ENCODE measurements around the gene ACER1. TPM values are rescaled to one million over a fixed set of nuclear protein-coding genes. Genes with fewer than 3 reads are reported as not detected.

Gene ACER1
- total RNA-seq, 1 donor from 2014 or later, result not detected

DNA sequence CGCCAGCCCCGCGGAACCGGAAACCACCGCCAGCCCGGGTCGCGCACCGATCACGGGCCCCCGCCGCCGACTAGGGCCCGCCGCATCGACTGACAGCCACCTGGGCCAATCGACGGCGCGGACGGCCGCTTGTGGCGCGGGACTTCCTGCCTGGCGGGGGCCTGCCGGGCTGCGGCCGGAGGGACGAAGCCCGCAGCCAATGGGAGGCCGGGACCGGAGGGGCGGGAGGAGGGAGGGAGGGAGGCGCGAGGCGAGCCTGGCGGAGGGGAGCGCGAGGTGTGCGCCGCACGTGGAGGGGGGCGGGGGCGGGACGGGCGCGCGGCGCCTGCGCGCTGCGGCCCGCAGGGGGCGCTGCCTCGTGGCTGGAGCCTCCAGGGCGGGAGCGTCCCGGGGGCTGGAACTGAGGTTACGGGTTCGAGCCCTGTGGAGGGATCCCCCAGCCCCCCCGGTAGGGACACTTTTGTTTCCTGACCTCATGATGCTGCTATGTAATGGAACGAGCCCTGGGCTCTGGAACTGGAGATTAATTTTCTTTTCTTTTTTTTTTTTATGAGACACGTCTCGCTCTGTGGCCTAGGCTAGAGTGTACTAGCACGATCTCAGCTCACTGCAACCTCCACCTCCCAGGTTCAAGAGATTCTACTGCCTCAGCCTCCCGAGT is 53.4 kb downstream of the ACER1 start, which contains the start of gene MLLT1:
Gene MLLT1 (minus strand): TSS at position 45 of the 661 bp plus-strand sequence. CDS start 191 bp downstream, outside the sequence.
- Histone ChIP-seq H3K4me1 (peaks cover 39% of the 10 kb centered on the region), H3K27me3 (ENCODE audit: low read depth) (no peaks in the 10 kb centered on the region), H3K36me3 (peaks cover 6% of the 10 kb centered on the region), H3K4me3 (peak within 1 kb of the TSS; percentile 84), H3K27ac (peak within 1 kb of the TSS; percentile 81), H3K9me3 (no peaks in the 10 kb centered on the region)
- ATAC-seq (peak; percentile 98 to 99), DNase-seq (peak; percentile 97)
- TF ChIP-seq, protein P1, sequence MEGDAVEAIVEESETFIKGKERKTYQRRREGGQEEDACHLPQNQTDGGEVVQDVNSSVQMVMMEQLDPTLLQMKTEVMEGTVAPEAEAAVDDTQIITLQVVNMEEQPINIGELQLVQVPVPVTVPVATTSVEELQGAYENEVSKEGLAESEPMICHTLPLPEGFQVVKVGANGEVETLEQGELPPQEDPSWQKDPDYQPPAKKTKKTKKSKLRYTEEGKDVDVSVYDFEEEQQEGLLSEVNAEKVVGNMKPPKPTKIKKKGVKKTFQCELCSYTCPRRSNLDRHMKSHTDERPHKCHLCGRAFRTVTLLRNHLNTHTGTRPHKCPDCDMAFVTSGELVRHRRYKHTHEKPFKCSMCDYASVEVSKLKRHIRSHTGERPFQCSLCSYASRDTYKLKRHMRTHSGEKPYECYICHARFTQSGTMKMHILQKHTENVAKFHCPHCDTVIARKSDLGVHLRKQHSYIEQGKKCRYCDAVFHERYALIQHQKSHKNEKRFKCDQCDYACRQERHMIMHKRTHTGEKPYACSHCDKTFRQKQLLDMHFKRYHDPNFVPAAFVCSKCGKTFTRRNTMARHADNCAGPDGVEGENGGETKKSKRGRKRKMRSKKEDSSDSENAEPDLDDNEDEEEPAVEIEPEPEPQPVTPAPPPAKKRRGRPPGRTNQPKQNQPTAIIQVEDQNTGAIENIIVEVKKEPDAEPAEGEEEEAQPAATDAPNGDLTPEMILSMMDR (IDR thresholded peaks at IDR 0.05), result peak; percentile 82
- intact Hi-C loops (cut with DNase I), result no loop called here

GRCh38 chr19:6279620-6279930 is 53.8 kb downstream of the ACER1 start:
- ATAC-seq (peak in 1 of 2 donors; percentile 4), DNase-seq (no peak)
- Histone ChIP-seq H3K27ac (peak overlapping the region; percentile 81), H3K4me1 (peaks cover 44% of the 10 kb centered on the region), H3K4me3 (peak overlapping the region; percentile 84), H3K9me3 (no peaks in the 10 kb centered on the region), H3K27me3 (ENCODE audit: low read depth) (no peaks in the 10 kb centered on the region), H3K36me3 (peaks cover 6% of the 10 kb centered on the region)
- intact Hi-C loops (cut with DNase I), result no loop called here
- TF ChIP-seq, protein P1 (IDR thresholded peaks at IDR 0.05), result no peak

GRCh38 chr19:6278740-6279619 is 54.4 kb downstream of the ACER1 start:
- peaks cover 50% of the 10 kb centered on the region for H3K4me1 ChIP-seq
- H3K36me3 ChIP-seq, result peaks cover 6% of the 10 kb centered on the region
- no peak for DNase-seq
- peak overlapping the region; percentile 81 for H3K27ac ChIP-seq
- peak overlapping the region; percentile 84 for H3K4me3 ChIP-seq
- no peaks in the 10 kb centered on the region for H3K9me3 ChIP-seq
- ATAC-seq, result no peak
- no peaks in the 10 kb centered on the region for H3K27me3 ChIP-seq (ENCODE audit: low read depth)
- TF ChIP-seq, protein P1 (IDR thresholded peaks at IDR 0.05), result no peak
- intact Hi-C loops (cut with DNase I), result no loop called here

GRCh38 chr19:6278051-6278450 is 55.4 kb downstream of the ACER1 start:
- H3K27me3 ChIP-seq (ENCODE audit: low read depth), result no peaks in the 10 kb centered on the region
- H3K9me3 ChIP-seq, result no peaks in the 10 kb centered on the region
- intact Hi-C loops (cut with DNase I), result no loop called here
- no peak for ATAC-seq
- peaks cover 60% of the 10 kb centered on the region for H3K4me1 ChIP-seq
- DNase-seq, result no peak
- TF ChIP-seq, protein P1 (IDR thresholded peaks at IDR 0.05), result no peak
- peak overlapping the region; percentile 36 for H3K27ac ChIP-seq
- H3K4me3 ChIP-seq, result peak overlapping the region; percentile 84
- H3K36me3 ChIP-seq, result peaks cover 6% of the 10 kb centered on the region

DNA sequence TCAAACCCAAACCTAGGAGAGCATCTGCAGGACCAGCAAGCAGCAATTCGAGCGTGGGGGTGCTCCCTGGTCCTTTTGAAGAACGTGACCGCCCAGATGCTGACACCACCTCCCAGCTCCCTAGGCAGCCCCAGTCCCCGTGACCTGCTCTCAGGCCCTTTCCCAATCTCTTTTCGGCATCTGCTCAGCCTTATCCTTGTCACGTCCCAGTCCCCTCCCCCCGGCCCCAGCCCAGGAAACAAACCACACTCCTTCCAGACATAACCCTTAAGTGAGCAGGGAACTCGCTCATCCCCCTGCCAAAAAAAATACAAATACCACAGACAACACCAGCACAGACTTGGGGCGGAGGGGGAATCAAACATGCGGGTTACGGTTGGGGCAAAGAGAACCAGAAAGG is 57.0 kb downstream of the ACER1 start:
- H3K4me1 ChIP-seq, result peaks cover 76% of the 10 kb centered on the region
- ATAC-seq, result no peak
- peaks cover 6% of the 10 kb centered on the region for H3K36me3 ChIP-seq
- H3K27me3 ChIP-seq (ENCODE audit: low read depth), result no peaks in the 10 kb centered on the region
- H3K9me3 ChIP-seq, result no peaks in the 10 kb centered on the region
- TF ChIP-seq, protein P1 (IDR thresholded peaks at IDR 0.05), result no peak
- intact Hi-C loops (cut with DNase I), result no loop called here
- peak overlapping the region; percentile 6 for H3K4me3 ChIP-seq
- DNase-seq, result no peak
- peak overlapping the region; percentile 89 for H3K27ac ChIP-seq

All from lower lobe of right lung (tissue), 2 donors.